ENCODE measurements around the gene MTUS2. TPM values are rescaled to one million over a fixed set of nuclear protein-coding genes. Genes with fewer than 3 reads are reported as not detected.

The MTUS2 gene
- total and polyA plus RNA-seq, 9 of the 15 experiments (the other 6 are each of a cell fraction or from before 2014, with no cell fraction given), result 0.01 to 0.28 (median 0.06) TPM; not detected in 1

GRCh38 chr13:29545988-29546387, 725.8 kb downstream of the MTUS2 start (continued):
- TF ChIP-seq ETV6 (IDR thresholded peaks at IDR 0.05; ENCODE audit: borderline replicate concordance in 1 of 2, low read depth in 2 of 2, low read length in 1 of 2) (no peak), ETV6 (CRISPR knock-in tag; IDR thresholded peaks at IDR 0.05; ENCODE audit: borderline replicate concordance) (no peak), DLX4 (CRISPR knock-in tag; IDR thresholded peaks at IDR 0.05) (no peak), ZSCAN32 (CRISPR knock-in tag; IDR thresholded peaks at IDR 0.05) (no peak), ETV5 (CRISPR knock-in tag; IDR thresholded peaks at IDR 0.05; ENCODE audit: low read depth) (no peak)

GRCh38 chr13:29546662-29547061, 726.5 kb downstream of the MTUS2 start:
- no peaks in the 10 kb centered on the region for H3K9me1 ChIP-seq (ENCODE audit: control insufficient read depth, insufficient read depth, low read length)
- H3K4me3 ChIP-seq, result no peak overlapping the region
- H3K9ac ChIP-seq (ENCODE audit: insufficient read depth in 1 of 2, low read depth in 2 of 2, low read length in 2 of 2), result no peak overlapping the region
- H3K27ac ChIP-seq (ENCODE audit: extremely low read depth, low read depth, low read length), result no peak overlapping the region
- ChIA-PET POLR2A (no interaction called here), CTCF (ENCODE audit: low intra/inter-chr PET ratio) (no interaction called here)
- FAIRE-seq (no peak), DNase-seq (ENCODE audit: extremely low read depth in 1 of 4, low spot score in 3 of 4) (no peak), ATAC-seq (no peak)
- no peak overlapping the region for H2AFZ ChIP-seq (ENCODE audit: low read depth, low read length)
- no peak overlapping the region for H3K4me2 ChIP-seq (ENCODE audit: insufficient read depth, low read length)
- H3K4me1 ChIP-seq (replicated peaks in 1 of 2; ENCODE audit: control insufficient read depth in 2 of 2, insufficient read depth in 2 of 2, low read length in 2 of 2), result no peaks in the 10 kb centered on the region
- no peaks in the 10 kb centered on the region for H3K27me3 ChIP-seq (ENCODE audit: control insufficient read depth in 2 of 2, insufficient read depth in 2 of 2, low read length in 2 of 2)
- H3K79me2 ChIP-seq (ENCODE audit: control insufficient read depth, insufficient read depth, low read length), result peaks cover 58% of the 10 kb centered on the region; the same call in 2 of the 3 replicates
- H3K36me3 ChIP-seq (ENCODE audit: control insufficient read depth, insufficient read depth, low read length), result peaks cover 41% of the 10 kb centered on the region; the same call in 2 of the 3 replicates
- BruUV-seq (replicated peaks), result no TSS peak
- intact Hi-C loops (cut with micrococcal nuclease), result no loop called here
- no peak for TF ChIP-seq TCF3 (CRISPR knock-in tag; IDR thresholded peaks at IDR 0.05)
- no peak for TF ChIP-seq ZNF740 (CRISPR knock-in tag; IDR thresholded peaks at IDR 0.05)
- TF ChIP-seq ZNF740 (tag; IDR thresholded peaks at IDR 0.05), result no peak
- no peak for TF ChIP-seq CBX1 (IDR thresholded peaks at IDR 0.05; ENCODE audit: low read depth)
- TF ChIP-seq RNF219 (CRISPR knock-in tag; IDR thresholded peaks at IDR 0.05), result no peak
- TF ChIP-seq GATAD2B (IDR thresholded peaks at IDR 0.05; ENCODE audit: borderline replicate concordance), result no peak
- TF ChIP-seq GABPA (tag; conservative IDR thresholded peaks at IDR 0.05; ENCODE audit: low read depth), result no peak
- no peak for TF ChIP-seq TRIM28 (IDR thresholded peaks at IDR 0.05)
- no peak for TF ChIP-seq CBFA2T3 (IDR thresholded peaks at IDR 0.05)
- TF ChIP-seq SIN3A (IDR thresholded peaks at IDR 0.05; ENCODE audit: borderline replicate concordance in 2 of 2, control insufficient read depth in 1 of 2, low read depth in 2 of 2, low read length in 2 of 2), result no peak
- no peak for TF ChIP-seq LCOR (CRISPR knock-in tag; IDR thresholded peaks at IDR 0.05)
- peaks cover 11% of the 10 kb centered on the region; the same call in 1 of the 2 replicates for H4K20me1 ChIP-seq (replicated peaks; ENCODE audit: control insufficient read depth, insufficient read depth, low read length)
- 95% methylated on average over 7 of the region's 8 CpGs for WGBS (ENCODE audit: insufficient coverage, low coverage, missing lambda C conversion rate)
- H3K9me3 ChIP-seq (replicated peaks; ENCODE audit: control insufficient read depth, insufficient read depth, low read depth, low read length), result no peaks in the 10 kb centered on the region
- in situ Hi-C loops (cut with MboI), result no loop called here

Data from K562 (cell line).